NB4 (cell line): ENCODE data around the gene SCYGR7.

Experiments
- POLR2A ChIP-seq: IDR thresholded peaks from 2 replicates; pipeline ENCODE4 v1.6.1; 2011; ENCODE audit warnings: mild to moderate bottlenecking; ENCODE audit not compliant: insufficient read length; ENCODE audit errors: extremely low read depth
- TF ChIP-seq, protein P1 (sequence below): IDR thresholded peaks from one replicate; pipeline ENCODE4 v1.5.1; 2012; ENCODE audit warnings: low read depth, low read length

DNA sequence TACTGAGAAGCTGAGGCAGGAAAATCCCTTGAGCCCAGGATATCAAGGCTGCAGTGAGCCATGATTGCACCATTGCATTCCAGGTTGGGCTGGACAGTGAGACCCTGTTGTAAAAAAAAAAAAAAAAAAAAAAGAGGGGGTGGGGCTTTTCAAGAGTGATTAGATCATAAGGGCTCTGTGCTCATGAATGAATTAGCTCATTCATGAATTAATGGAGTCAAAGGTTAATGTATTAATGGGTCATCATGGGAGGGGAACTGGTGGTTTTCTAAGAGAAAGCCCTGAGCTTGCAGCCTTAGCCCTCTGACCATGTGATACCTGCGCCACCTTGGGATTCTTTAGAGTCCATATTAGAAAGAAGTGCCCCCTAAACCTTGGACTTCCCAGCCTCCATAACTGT is 14.8 kb upstream of the SCYGR7 start:
- TF ChIP-seq, protein P1, sequence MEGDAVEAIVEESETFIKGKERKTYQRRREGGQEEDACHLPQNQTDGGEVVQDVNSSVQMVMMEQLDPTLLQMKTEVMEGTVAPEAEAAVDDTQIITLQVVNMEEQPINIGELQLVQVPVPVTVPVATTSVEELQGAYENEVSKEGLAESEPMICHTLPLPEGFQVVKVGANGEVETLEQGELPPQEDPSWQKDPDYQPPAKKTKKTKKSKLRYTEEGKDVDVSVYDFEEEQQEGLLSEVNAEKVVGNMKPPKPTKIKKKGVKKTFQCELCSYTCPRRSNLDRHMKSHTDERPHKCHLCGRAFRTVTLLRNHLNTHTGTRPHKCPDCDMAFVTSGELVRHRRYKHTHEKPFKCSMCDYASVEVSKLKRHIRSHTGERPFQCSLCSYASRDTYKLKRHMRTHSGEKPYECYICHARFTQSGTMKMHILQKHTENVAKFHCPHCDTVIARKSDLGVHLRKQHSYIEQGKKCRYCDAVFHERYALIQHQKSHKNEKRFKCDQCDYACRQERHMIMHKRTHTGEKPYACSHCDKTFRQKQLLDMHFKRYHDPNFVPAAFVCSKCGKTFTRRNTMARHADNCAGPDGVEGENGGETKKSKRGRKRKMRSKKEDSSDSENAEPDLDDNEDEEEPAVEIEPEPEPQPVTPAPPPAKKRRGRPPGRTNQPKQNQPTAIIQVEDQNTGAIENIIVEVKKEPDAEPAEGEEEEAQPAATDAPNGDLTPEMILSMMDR: no peak
- TF ChIP-seq POLR2A: no peak
